ENCODE results near the gene C13orf46.

C13orf46 gene

DNA sequence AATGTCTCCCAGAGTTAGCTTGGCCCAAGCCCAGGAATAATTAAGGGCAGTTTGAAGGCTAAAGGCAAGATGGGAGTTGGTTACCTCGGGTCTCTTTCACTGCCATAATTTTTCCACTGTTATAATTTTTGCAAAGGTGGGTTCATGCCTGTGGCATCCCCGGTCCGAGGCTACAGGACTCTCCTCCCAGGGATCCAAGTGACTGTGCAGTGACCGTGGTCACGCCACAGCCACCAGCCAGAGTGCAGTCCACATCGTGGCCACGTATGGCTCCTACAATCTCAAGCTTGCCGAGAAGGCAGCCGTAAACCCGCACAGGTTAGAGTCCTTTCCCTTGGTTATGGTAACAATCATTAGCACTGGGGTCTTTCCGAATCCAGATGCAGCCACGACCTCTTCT, 36.8 kb downstream of the C13orf46 start:
- H3K27ac ChIP-seq = no peak overlapping the region
- TF ChIP-seq ZFX (IDR thresholded peaks at IDR 0.05; ENCODE audit: borderline replicate concordance) (no peak), CTCF (IDR thresholded peaks at IDR 0.05) (no peak)

GRCh38 chr13:113936166-113936965, 37.5 kb downstream of the C13orf46 start:
- TF ChIP-seq CTCF (IDR thresholded peaks at IDR 0.05) (no peak), ZFX (IDR thresholded peaks at IDR 0.05; ENCODE audit: borderline replicate concordance) (no peak)
- no peak overlapping the region for H3K27ac ChIP-seq

DNA sequence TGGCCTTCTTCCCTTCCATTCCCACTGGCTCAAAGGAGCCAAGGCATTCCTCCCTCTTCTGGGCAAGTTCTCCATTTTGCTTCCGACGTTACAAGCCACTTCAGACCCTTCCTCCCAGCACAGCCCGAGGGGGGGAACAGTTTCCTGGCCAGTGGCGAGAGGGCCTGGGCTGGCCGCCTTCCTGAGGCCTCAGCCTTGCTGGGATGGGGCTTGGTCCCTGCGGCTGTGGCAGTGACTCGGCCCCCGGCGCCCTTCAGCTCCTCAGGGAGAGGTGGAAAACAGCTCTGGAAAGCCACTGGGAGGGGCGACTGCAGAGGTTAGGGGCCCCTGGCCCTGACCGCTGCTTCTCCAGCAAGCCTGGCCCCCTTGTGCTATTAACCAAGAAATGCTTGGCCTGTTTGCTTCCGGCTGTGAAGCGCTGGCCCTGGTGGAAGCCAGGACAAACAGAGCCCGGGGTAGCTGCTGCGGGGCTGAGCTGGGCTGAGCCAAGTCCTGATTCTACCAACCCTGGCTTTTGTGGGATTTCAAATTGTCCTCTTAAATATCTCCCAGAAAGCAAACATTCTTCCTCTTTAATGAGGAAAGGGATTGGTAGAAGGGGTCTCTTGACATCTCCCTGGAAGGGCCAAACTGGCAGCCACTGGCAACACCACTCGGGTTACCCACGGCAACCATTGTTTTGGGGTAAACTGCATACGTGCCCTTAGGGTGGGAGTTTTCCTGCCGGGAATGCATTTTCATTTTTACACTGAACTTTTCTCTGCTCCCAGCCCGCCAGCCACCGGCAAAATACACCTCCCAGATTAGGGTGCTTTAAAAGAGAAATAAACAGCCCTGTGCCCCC, 38.7 kb downstream of the C13orf46 start:
- TF ChIP-seq CTCF (IDR thresholded peaks at IDR 0.05) (no peak), ZFX (IDR thresholded peaks at IDR 0.05; ENCODE audit: borderline replicate concordance) (no peak)

DNA sequence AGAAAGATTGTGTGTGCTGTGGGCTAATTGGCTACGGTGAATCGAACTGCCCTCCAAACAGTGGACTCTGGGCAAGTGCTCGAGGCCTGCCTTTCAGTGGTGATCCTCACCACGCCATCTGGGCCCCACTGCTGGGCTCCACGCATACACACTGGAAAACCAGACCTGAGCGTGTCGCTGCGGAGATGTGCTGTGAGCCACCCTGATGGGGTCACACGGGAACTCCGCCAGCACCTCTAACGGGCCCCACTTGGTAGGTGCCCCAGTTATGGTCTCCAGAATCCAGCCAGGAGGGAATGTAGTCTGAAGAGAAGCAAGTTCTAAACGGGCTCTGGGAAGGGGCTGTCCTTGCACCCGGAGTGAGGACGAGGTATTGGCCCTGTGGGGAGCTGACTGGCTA, 39.3 kb downstream of the C13orf46 start:
- no peak overlapping the region for H3K27ac ChIP-seq
- TF ChIP-seq ZFX (IDR thresholded peaks at IDR 0.05; ENCODE audit: borderline replicate concordance) = no peak
- no peak for TF ChIP-seq CTCF (IDR thresholded peaks at IDR 0.05)

More for the DNA sequence above, 38.7 kb downstream of the C13orf46 start:
- no peak overlapping the region for H3K27ac ChIP-seq

DNA sequence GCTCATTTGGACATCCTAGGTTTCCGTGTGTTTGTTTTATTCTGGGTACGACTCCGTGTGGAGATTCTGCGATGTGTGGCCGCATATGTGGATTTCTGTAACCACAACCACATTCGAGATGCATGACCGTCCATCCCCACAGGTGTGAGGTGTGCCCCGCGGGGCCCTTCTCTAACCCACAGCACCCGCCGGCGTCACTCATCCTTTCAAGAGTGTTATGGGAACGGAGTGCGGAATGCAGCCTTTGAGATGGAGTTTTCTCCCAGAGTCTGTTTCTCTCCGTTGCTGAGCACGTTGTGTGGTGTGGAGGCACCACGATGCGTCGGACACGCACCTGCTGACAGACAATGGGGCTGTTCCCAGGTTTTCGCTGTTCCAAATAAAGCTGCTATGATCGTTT, 40.0 kb downstream of the C13orf46 start:
- no peak for TF ChIP-seq ZFX (IDR thresholded peaks at IDR 0.05; ENCODE audit: borderline replicate concordance)
- no peak for TF ChIP-seq CTCF (IDR thresholded peaks at IDR 0.05)
- no peak overlapping the region for H3K27ac ChIP-seq

GRCh38 chr13:113931841-113932459, 41.9 kb downstream of the C13orf46 start:
- no peak for TF ChIP-seq ZFX (IDR thresholded peaks at IDR 0.05; ENCODE audit: borderline replicate concordance)
- no peak for TF ChIP-seq CTCF (IDR thresholded peaks at IDR 0.05)
- no peak overlapping the region for H3K27ac ChIP-seq

Measured in 22Rv1 (cell line).